GM10847 (cell line): ENCODE results near the gene ZSCAN20.

ENCODE experiments used
- POLR2A ChIP-seq: IDR thresholded peaks from 2 replicates; pipeline ENCODE4 v1.6.1; 2011; ENCODE audit not compliant: insufficient read length; ENCODE audit errors: extremely low read depth

ZSCAN20 gene

GRCh38 chr1:33501309-33501708 is 28.9 kb downstream of the ZSCAN20 start:
- no peak for TF ChIP-seq POLR2A

- TF ChIP-seq POLR2A: no peak
These were observed 29.3 kb downstream of the ZSCAN20 start for GRCh38 chr1:33501774-33502173.

DNA sequence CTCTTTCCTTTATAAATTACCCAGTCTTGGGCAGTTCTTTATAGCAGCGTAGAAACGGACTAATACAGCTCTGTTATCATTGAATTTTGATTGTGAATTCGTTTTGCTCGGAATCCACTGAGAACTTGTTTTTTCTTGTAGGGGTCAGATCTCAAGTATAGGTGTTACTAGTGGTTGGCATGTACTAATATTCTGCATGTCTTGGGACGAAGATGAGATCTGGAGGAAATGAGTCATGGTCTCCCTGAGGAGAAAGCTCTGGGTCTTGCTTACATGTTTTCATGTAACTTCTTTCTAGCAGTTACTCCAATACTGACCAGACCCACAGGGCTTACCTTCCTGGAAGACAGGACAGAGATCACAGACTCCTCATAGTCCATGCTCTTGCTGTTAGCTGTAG is 30.3 kb downstream of the ZSCAN20 start:
- no peak for TF ChIP-seq POLR2A

GRCh38 chr1:33503506-33503905 is 31.1 kb downstream of the ZSCAN20 start:
- no peak for TF ChIP-seq POLR2A

- no peak for TF ChIP-seq POLR2A
These were observed 35.2 kb downstream of the ZSCAN20 start for GRCh38 chr1:33507661-33508060.

DNA sequence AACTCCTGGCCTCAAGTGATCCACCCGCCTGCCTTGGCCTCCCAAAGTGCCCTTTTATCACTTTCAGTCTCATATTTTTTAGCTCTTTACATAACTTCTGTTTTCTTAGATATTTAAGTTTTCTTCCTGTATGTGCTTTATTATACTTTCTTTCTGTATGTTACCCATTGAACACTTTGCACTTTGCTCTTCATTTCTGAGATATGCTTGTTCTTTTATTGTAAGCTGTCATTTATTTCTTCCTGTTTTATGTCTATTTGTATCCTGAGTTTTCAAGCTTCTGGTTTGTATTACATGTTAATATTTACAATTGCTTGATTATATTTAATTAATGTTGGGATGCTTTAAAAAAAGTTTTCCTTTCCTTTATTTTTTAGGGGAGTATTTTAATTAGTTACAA is 35.7 kb downstream of the ZSCAN20 start:
- TF ChIP-seq POLR2A: no peak

DNA sequence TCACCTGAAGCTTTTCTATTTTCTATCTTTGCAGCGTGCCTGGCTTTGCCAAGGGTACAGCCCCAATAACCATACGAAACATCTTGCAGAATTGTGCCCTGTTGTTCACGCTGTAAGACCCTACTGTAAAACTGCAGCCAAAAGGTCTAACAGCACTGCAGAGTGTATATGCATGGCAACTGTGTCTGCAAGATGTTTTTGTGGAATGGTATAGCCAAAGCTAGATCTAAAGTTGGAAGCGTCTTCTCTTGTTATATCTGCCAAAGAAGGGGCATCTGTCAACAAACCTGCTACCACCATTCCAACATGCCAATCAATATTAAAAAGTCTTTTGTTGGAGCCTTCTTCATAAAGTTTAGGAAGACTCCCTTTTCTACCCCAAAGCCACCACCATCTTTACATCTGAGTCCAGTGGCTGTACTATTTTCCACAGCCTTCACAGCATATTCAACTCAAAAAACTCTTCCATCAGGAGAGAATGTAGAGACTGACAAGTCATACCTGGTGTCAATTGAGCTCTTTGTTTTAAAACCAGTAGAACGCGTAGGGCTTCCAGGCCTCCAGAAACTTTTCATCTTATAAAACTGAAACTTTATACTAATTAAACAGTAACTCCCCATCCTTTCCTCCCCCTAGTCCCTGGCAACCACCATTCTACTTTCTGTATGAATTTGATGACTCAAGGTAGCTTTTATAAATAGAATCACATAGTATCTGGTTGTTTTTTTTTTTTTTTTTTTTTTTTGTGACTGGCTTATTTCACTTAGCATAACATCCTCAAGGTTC is 40.0 kb downstream of the ZSCAN20 start:
- TF ChIP-seq POLR2A: no peak

GRCh38 chr1:33515112-33515511 is 42.7 kb downstream of the ZSCAN20 start:
- TF ChIP-seq POLR2A: no peak

DNA sequence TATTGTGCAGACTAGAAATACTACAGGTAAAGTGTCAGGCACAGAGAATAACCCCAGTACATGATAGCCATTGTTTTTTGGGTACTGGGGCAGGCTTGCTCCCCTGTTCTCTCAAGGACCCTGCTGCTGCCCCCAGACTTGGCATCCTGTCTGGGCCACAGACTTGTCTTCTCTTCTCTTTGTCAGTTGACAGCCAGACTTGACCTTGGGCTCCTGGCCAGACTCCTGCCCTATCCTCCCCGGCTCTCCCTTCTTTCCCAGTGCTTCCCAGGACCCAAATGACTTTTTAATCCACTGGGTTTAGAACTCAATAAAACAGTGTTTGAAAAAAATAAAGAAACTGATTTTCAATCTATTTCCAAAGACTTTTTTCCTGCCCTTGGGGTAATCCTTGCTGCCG is 43.2 kb downstream of the ZSCAN20 start:
- no peak for TF ChIP-seq POLR2A

- no peak for TF ChIP-seq POLR2A
These were observed 44.0 kb downstream of the ZSCAN20 start for GRCh38 chr1:33516428-33516827.

GRCh38 chr1:33516891-33517567 is 44.6 kb downstream of the ZSCAN20 start:
- TF ChIP-seq POLR2A: no peak

GRCh38 chr1:33517596-33518250 is 45.3 kb downstream of the ZSCAN20 start:
- TF ChIP-seq POLR2A: no peak

DNA sequence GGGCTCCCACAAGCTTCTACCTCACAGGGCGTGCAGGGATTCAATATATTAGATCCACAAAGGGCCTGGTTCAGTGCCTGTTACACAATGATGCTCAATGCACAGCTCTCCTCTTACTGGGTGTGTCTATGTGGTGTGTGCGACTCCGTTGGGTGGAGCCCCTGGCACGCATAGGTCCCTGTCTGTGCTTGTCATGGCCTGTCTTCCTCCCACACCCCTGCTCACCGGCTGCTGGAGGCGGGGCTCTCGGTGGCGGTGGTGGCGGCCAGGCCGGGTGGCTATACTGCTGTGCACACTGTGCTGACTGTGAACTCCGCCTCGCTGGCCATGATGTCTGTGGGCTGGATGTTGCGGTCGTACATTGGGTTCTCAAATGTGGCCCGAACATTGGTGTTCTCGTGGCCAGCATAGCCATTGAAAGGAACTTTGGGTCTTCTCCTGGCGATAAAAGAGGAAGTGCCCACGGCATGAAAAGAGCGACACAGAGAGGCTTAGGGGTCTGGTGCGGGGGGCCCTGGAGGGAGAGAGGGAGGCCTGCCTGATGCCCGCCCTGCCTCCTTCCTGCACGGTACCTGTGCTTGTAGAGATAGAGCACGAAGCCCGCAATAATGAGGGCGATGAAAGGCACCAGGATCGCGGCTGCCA is 46.9 kb downstream of the ZSCAN20 start:
- TF ChIP-seq POLR2A: no peak

DNA sequence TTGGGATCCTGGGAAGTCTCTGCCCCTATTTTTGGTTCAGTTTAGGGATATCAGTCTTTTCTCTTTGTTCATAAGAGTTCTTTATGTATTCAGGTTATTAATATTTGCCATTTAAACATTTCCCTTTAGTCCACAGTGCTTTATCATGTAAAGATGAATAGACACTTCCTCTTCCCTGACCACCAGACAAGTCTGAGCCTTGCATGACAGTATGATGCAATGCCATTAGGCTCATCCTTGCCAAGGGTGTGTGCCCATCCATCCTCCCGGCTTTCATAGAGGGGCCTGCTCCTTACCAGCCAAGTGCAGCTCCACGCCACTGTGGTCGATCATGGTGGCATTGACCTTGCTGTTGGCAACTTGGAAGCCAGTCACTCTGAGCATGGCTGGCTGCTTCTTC is 52.1 kb downstream of the ZSCAN20 start:
- TF ChIP-seq POLR2A: no peak

DNA sequence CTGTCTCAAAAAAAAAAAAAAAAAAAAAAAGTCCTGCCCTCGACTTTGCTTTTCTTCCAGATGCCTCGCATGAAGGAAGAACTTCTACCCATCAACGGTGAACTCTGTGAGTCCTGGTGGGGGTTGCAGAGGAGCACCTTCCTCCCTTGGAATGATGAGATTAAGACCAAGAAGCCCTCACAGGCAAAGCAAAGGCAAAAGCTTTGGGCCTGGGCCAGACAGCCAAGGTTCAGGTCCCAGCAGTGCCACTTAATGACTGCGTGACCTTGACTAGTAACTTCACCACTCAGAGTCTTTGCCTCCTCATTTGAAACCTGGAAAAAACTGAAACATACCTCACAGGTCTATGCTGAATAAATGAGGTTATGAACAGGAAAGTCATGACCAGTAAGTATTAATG is 55.5 kb downstream of the ZSCAN20 start:
- TF ChIP-seq POLR2A: no peak

DNA sequence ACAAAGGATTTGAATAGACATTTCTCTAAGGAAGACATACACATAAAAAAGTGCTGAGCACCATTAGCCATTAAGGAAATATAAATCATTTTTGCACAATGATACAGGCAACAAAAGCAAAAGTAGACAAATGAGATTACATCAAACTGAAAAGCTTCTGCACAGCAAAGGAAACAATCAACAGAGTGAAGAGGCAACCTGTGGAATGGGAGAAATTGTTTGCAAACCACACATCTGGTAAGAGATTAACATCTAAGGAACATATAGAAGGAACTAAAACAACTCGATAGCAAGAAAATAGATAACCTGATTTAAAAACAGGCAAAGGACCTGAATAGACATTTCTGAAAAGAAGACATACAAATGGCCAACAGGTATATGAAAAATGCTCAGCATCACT is 57.5 kb downstream of the ZSCAN20 start:
- TF ChIP-seq POLR2A: no peak
